Cardiac muscle cell (in vitro differentiated cells and primary cell): ENCODE measurements around the gene CTSV. TPM values are rescaled to one million over a fixed set of nuclear protein-coding genes. Genes with fewer than 3 reads are reported as not detected.
"Not testable (repeated sequence)": the region's sequence is repeated elsewhere in the genome, so short reads cannot be mapped to it uniquely, and the experiment has no call there.

Experiments
- DNase-seq, 2 donors: peaks; one replicate each; pipeline versions ENCODE4 v3.0.0 to v3.0.0-alpha.2; 2010 to 2017; ENCODE audit warnings: low read depth in 1 of 2, low spot score in 1 of 2
- H3K27ac ChIP-seq: fragments of 200-600 bp; sonication (generic); 2 replicates; pipeline ENCODE4 v1.5.1; 2016
- H3K27me3 ChIP-seq: fragments of 200-600 bp; sonication (generic); 2 replicates; pipeline ENCODE4 v1.6.0; 2016; ENCODE audit warnings: control low read depth
- H3K36me3 ChIP-seq: fragments of 200-600 bp; sonication (generic); 2 replicates; pipeline ENCODE4 v1.5.1; 2016; ENCODE audit warnings: control low read depth
- H3K4me1 ChIP-seq: fragments of 200-600 bp; sonication (generic); 2 replicates; pipeline ENCODE4 v1.8.1; 2017; ENCODE audit warnings: low read depth, mild to moderate bottlenecking, mixed run types
- H3K4me3 ChIP-seq: fragments of 200-600 bp; sonication (generic); 2 replicates; pipeline ENCODE4 v1.5.1; 2016; ENCODE audit warnings: mild to moderate bottlenecking
- H3K9me3 ChIP-seq: fragments of 200-600 bp; sonication (generic); 2 replicates; pipeline ENCODE4 v1.5.1; 2017; ENCODE audit warnings: low read depth, mild to moderate bottlenecking, control low read depth
- polyA plus RNA-seq: library from polyadenylated mRNA; unstranded; fragments of >200 nt; fragmentation: Nextera tagmentation; extraction: Ambion mirVana; gene quantifications from 2 replicates; pipeline ENCODE4 v1.2.1, GENCODE V29; 2016
- total RNA-seq: library from RNA; depleted of rRNA; stranded (reverse); fragments of >200 nt; gene quantifications from 2 replicates; pipeline ENCODE4 v1.2.3, GENCODE V29; 2016
- TF ChIP-seq, protein P1 (sequence below): IDR thresholded peaks from 2 replicates; pipeline ENCODE4 v1.5.1; 2012; ENCODE audit warnings: low read depth, mild to moderate bottlenecking, low read length

CTSV gene
- total and polyA plus RNA-seq, 2 experiments from 2014 or later, result 33.9 to 60.9 TPM

DNA sequence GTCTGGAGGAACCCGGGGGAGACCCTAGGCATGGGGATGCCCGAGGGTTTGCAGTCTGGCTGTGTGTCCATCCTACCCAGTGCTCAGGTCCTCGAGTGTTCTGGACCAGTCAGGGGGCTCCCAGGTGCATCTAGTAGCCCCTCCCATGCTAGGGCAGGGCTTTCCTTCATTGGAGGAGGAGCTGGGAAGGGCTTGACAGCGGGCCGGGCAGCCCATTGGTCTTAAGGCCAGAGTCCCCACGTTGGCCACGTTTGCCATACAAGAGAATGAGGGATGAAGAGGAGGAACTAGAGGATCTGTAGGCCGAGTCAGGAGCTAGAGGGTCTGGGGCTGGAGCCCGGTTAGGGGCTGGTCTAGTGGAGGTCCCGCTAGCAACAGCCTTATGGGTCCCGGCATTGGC is 37.3 kb upstream of the CTSV start:
- no peak for DNase-seq
- Histone ChIP-seq H3K27me3 (no peaks in the 10 kb centered on the region), H3K4me1 (peaks cover 11% of the 10 kb centered on the region), H3K36me3 (no peaks in the 10 kb centered on the region), H3K9me3 (no peaks in the 10 kb centered on the region), H3K4me3 (no peak overlapping the region), H3K27ac (no peak overlapping the region)
- TF ChIP-seq, protein P1, sequence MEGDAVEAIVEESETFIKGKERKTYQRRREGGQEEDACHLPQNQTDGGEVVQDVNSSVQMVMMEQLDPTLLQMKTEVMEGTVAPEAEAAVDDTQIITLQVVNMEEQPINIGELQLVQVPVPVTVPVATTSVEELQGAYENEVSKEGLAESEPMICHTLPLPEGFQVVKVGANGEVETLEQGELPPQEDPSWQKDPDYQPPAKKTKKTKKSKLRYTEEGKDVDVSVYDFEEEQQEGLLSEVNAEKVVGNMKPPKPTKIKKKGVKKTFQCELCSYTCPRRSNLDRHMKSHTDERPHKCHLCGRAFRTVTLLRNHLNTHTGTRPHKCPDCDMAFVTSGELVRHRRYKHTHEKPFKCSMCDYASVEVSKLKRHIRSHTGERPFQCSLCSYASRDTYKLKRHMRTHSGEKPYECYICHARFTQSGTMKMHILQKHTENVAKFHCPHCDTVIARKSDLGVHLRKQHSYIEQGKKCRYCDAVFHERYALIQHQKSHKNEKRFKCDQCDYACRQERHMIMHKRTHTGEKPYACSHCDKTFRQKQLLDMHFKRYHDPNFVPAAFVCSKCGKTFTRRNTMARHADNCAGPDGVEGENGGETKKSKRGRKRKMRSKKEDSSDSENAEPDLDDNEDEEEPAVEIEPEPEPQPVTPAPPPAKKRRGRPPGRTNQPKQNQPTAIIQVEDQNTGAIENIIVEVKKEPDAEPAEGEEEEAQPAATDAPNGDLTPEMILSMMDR, result no peak

DNA sequence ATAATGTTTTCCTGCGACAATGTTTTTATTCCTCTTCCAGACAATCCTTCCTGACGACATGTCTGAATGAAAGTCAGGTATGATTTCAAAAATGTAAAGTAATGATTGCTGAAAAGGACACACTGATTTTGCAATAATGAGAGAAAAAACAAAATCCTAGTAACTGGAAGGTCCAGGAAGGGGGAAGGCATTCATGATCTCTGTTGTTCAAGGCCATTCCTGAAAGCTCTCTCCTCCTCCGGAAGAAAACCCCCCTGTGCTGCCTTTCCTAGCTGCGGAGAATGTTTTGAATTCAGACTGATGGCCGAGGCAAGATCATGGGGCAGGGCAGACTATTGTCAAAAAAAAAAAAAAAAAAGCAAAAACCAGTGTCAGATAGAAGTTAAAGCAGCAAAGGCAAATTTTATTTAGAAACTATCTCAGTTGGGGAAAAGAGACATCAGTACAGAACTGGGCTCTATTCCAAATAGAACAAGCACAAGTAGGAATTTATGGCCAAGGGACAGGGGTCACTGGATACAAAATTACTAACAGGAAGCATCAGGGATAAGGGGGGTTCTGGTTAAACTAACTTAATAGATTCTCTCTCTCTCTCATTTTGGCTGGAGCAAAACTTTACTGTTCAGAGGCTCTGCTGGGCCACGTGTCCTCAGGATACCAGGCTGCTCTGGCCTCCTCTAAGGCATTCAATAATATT is 36.5 kb upstream of the CTSV start:
- no peaks in the 10 kb centered on the region for H3K27me3 ChIP-seq
- H3K4me3 ChIP-seq, result no peak overlapping the region
- H3K36me3 ChIP-seq, result no peaks in the 10 kb centered on the region
- H3K4me1 ChIP-seq, result peaks cover 11% of the 10 kb centered on the region
- TF ChIP-seq, protein P1, result no peak
- no peak overlapping the region for H3K27ac ChIP-seq
- DNase-seq, result peak in 1 of 2 donors; percentile 56
- H3K9me3 ChIP-seq, result no peaks in the 10 kb centered on the region

DNA sequence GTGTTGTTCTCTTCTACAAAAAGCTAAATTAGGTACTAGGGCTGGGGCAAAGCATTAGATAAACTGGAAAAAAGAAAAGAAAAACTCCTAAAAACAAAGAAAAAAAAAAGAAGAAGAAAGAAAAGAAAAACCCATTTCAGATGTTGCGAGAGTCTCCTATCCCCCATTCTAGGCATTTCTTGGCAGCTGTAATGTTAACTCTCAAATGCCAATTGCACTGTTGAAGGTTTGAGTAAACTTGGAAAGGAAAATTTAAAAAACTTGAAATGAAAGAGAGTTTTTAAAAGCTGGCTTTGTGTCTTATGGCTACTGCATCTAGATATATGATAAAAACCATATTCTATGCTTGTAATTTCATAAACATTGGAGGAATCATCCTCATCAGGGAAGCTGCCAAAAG is 34.6 kb upstream of the CTSV start:
- Histone ChIP-seq H3K9me3 (no peaks in the 10 kb centered on the region), H3K36me3 (no peaks in the 10 kb centered on the region), H3K4me1 (peaks cover 11% of the 10 kb centered on the region), H3K27me3 (no peaks in the 10 kb centered on the region), H3K4me3 (no peak overlapping the region), H3K27ac (no peak overlapping the region)
- TF ChIP-seq, protein P1, result no peak
- no peak for DNase-seq

DNA sequence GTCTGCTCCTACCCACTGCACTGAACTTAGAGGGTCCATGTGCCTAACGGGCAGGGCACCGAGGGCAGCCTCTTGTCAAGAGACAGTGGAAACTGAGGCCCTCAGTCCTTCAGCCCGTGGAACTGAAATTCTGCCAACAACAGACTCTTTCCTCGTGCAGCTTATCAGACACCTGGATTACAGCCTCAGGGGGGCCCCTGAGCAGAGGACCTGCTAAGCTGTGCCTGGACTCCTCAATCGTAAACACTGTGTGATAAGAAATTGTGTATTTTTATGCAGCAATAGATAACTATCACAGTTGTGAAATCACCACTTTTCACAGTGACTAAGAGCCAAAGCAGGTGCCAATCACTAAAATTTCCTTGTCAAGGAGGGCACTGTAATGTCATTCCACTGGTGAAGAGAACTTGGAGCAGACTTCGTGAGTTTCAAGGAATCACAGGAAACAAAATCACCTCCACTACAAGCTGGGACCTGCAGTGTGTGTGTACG is 33.4 kb upstream of the CTSV start:
- Histone ChIP-seq H3K36me3 (no peaks in the 10 kb centered on the region), H3K27ac (peak overlapping the region; percentile 27), H3K27me3 (no peaks in the 10 kb centered on the region), H3K4me3 (no peak overlapping the region), H3K9me3 (no peaks in the 10 kb centered on the region), H3K4me1 (peaks cover 11% of the 10 kb centered on the region)
- no peak for DNase-seq
- TF ChIP-seq, protein P1, result no peak

DNA sequence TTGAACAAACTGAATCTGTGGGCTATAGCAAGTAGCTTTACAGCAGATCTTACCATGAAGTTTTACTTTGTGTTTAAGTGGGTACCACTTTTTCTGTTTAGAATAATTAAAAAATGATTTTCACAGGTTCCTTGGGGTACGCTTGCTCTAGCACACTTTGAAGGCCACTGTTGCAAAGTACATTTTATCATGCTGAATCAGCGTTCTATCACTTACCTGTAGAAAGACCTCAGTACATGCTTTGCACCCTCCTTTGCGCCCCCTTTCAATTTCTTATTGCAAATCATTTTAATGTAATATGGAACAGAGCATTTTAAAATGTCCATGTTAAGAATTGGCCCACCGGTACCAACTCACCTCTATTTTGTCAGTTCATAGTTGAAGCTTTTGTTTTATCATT is 31.4 kb upstream of the CTSV start:
- not testable (repeated sequence) for H3K27ac ChIP-seq, H3K36me3 ChIP-seq, DNase-seq, H3K9me3 ChIP-seq, H3K27me3 ChIP-seq, H3K4me3 ChIP-seq
- H3K4me1 ChIP-seq, result peaks cover 11% of the 10 kb centered on the region

DNA sequence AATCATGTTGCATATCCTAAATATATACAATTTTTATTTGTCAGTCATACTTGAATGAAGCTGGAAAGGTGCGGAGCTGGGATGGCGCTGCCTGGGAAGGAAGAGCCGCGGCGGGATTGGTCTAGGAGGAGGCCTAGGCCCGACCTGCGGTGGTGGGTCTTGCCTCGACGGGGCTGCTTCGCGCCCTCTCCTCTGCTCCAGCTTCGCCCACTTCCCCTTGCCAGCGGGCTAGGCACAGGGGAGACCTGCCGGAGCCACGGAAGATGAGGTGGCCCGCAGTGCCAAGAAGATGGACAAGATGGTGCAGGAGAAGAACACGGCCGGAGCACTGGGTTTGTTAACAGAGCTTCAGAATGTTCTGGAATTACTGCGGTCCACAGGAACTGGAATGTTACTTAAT is 28.5 kb upstream of the CTSV start:
- TF ChIP-seq, protein P1, result no peak
- no peaks in the 10 kb centered on the region for H3K9me3 ChIP-seq
- no peaks in the 10 kb centered on the region for H3K36me3 ChIP-seq
- no peak overlapping the region for H3K27ac ChIP-seq
- no peak overlapping the region for H3K4me3 ChIP-seq
- peaks cover 11% of the 10 kb centered on the region for H3K4me1 ChIP-seq
- DNase-seq, result no peak
- no peaks in the 10 kb centered on the region for H3K27me3 ChIP-seq
